K562 (cell line): ENCODE data around the gene EEF1A1. TPM values are rescaled to one million over a fixed set of nuclear protein-coding genes. Genes with fewer than 3 reads are reported as not detected.

ENCODE experiments used
- CBFA2T2 ChIP-seq: fragments of 450-650 bp; conservative IDR thresholded peaks from 2 replicates; pipeline ENCODE4 v1.6.1; 2017; ENCODE audit warnings: mild to moderate bottlenecking
- CBX3 ChIP-seq, 2 experiments: IDR thresholded peaks; 1 replicate in 1 of 2; 2 replicates in 1 of 2; pipeline ENCODE4 v1.6.1; 2012; ENCODE audit warnings: inconsistent platforms in 2 of 2, low read length in 2 of 2, borderline replicate concordance in 1 of 2, control low read depth in 1 of 2
- HES1 ChIP-seq: fragments of 450-650 bp; IDR thresholded peaks from 2 replicates; pipeline ENCODE4 v1.6.1; 2016; ENCODE audit warnings: low read depth, mild to moderate bottlenecking, moderate library complexity
- HNRNPH1 ChIP-seq: fragments of 200-400 bp; formaldehyde crosslinking; optimal IDR thresholded peaks from 2 replicates; pipeline ENCODE3; 2017; ENCODE audit warnings: low read depth, mild to moderate bottlenecking, low read length, moderate library complexity
- MTA2 ChIP-seq: fragments of 450-650 bp; IDR thresholded peaks from 2 replicates; pipeline ENCODE4 v1.6.1; 2016; ENCODE audit warnings: low read depth
- RAD21 ChIP-seq, 2 experiments: fragments of 250-450 bp in 1 of 2; fragments of 450-650 bp in 1 of 2; sonication (Bioruptor Pico) in 1 of 2; formaldehyde crosslinking in 1 of 2; IDR thresholded peaks in 1 of 2; conservative IDR thresholded peaks in 1 of 2; 2 replicates each; pipeline versions ENCODE4 v1.4.0 to v1.8.0; 2020 to 2022; ENCODE audit warnings: mild to moderate bottlenecking in 2 of 2, moderate library complexity in 1 of 2
- RERE ChIP-seq: sonication (generic); formaldehyde crosslinking; IDR thresholded peaks from 2 replicates; pipeline ENCODE4 v1.8.0; 2023; ENCODE audit warnings: missing genetic modification reagents, mild to moderate bottlenecking, borderline replicate concordance
- RHOXF2B ChIP-seq: fragments of 250-450 bp; sonication (Bioruptor Pico); conservative IDR thresholded peaks from 2 replicates; pipeline ENCODE4 v1.5.1; 2021
- RNF2 ChIP-seq: sonication (generic); IDR thresholded peaks from 2 replicates; pipeline ENCODE4 v1.6.1; 2016
- SP2 ChIP-seq: IDR thresholded peaks from 2 replicates; pipeline ENCODE4 v1.6.1; 2011; ENCODE audit warnings: mild to moderate bottlenecking, low read depth, low read length, moderate library complexity; ENCODE audit not compliant: poor library complexity, severe bottlenecking; ENCODE audit errors: extremely low read depth
- TARDBP ChIP-seq: fragments of 450-650 bp; IDR thresholded peaks from 2 replicates; pipeline ENCODE4 v1.6.1; 2016
- THAP12 ChIP-seq: fragments of 250-450 bp; sonication (Bioruptor Pico); IDR thresholded peaks from 2 replicates; pipeline ENCODE4 v1.9.0; 2021; ENCODE audit warnings: mild to moderate bottlenecking, inconsistent platforms
- ZBTB1 ChIP-seq: sonication (generic); formaldehyde crosslinking; IDR thresholded peaks from 2 replicates; pipeline ENCODE4 v1.8.1; 2023; ENCODE audit warnings: missing genetic modification reagents, low read depth, mild to moderate bottlenecking, borderline replicate concordance
- ZNF12 ChIP-seq: sonication (generic); formaldehyde crosslinking; IDR thresholded peaks from 2 replicates; pipeline ENCODE4 v1.4.0; 2020; ENCODE audit warnings: mild to moderate bottlenecking, missing genetic modification reagents
- ZNF253 ChIP-seq: fragments of 250-450 bp; sonication (Bioruptor Pico); conservative IDR thresholded peaks from 2 replicates; pipeline ENCODE4 v1.6.1; 2021; ENCODE audit warnings: mild to moderate bottlenecking
- ZZZ3 ChIP-seq: fragments of 450-650 bp; IDR thresholded peaks from 2 replicates; pipeline ENCODE4 v1.6.1; 2016; ENCODE audit warnings: antibody characterized with exemption, mild to moderate bottlenecking, moderate library complexity
- polyA plus RNA-seq, 8 experiments: library from polyadenylated mRNA; depleted of rRNA in 4 of 8; stranded (reverse) in 5 of 8; unstranded in 3 of 8; fragments of >200 nt; fragmentation: Nextera tagmentation in 2 of 8; fragmentation: Illumina TruSeq in 1 of 8; extraction: Ambion mirVana in 2 of 8; extraction: Trizol in 1 of 8; gene quantifications; 2 replicates each; pipeline versions ENCODE4 v1.2.1 to v1.2.3, GENCODE V29; 2011 to 2014; ENCODE audit warnings: inconsistent platforms in 1 of 8, missing spikeins in 1 of 8
- total RNA-seq, 7 experiments: library from RNA; depleted of rRNA in 6 of 7; stranded (reverse); fragments of >200 nt in 6 of 7; fragmentation: Illumina TruSeq in 2 of 7; extraction: Trizol in 2 of 7; gene quantifications; 2 replicates each; pipeline versions ENCODE4 v1.2.1 to v1.2.3, GENCODE V29; 2011 to 2021; ENCODE audit warnings: low replicate concordance in 1 of 7

The EEF1A1 gene
- total and polyA plus RNA-seq, 9 of the 15 experiments (the other 6 are each of a cell fraction or from before 2014, with no cell fraction given), result 6,453 to 17,323 (median 11,082) TPM

- peak; percentile 41; the same call in 1 of the 2 replicates for TF ChIP-seq HES1
- no peak for TF ChIP-seq ZNF253
- no peak for TF ChIP-seq ZZZ3
- peak; percentile 91; the same call in 1 of the 2 replicates for TF ChIP-seq THAP12 (CRISPR knock-in tag)
- TF ChIP-seq RAD21 (CRISPR knock-in tag; conservative IDR thresholded peaks at IDR 0.05 in 1 of 2, IDR thresholded peaks at IDR 0.05 in 1 of 2), result peak; percentile 7 to 16; a peak in 1 of 4 replicates
- TF ChIP-seq CBX3 (IDR thresholded peaks at IDR 0.05; ENCODE audit: borderline replicate concordance in 1 of 2, low read length in 2 of 2), result peak in 1 of 2 experiments; percentile 84; a peak in 2 of 3 replicates
- TF ChIP-seq MTA2, result peak; percentile 21; the same call in 1 of the 2 replicates
- TF ChIP-seq HNRNPH1, result no peak
- peak; percentile 35; the same call in 1 of the 2 replicates for TF ChIP-seq ZBTB1 (CRISPR knock-in tag)
- TF ChIP-seq TARDBP, result 0 out of 2 replicates have a peak, but pooled peaks have one; percentile 85
- TF ChIP-seq RNF2, result peak; percentile 91
- TF ChIP-seq CBFA2T2, result no peak
- TF ChIP-seq ZNF12, result no peak
- TF ChIP-seq RHOXF2B, result no peak
- no peak for TF ChIP-seq SP2
- TF ChIP-seq RERE (CRISPR knock-in tag), result peak; percentile 84; the same call in 1 of the 2 replicates
These were observed at the start of gene EEF1A1 (continued) for GRCh38 chr6:73520688-73521350.
